Right cardiac atrium (tissue), 5 donors: Measurements from ENCODE around the gene EFHC1. TPM values are rescaled to one million over a fixed set of nuclear protein-coding genes. Genes with fewer than 3 reads are reported as not detected.

Experiments
- ATAC-seq, 2 donors: fragments of 200-7000 bp; cut with Tn5 transposase; one replicate each; pipeline versions ENCODE4 v1.8.0 to v1.9.1; 2020; ENCODE audit warnings: moderate library complexity in 2 of 2, mild to moderate bottlenecking in 1 of 2
- DNase-seq, 3 donors: peaks; one replicate each; pipeline ENCODE4 v3.0.0-alpha.2; 2020
- H3K27ac ChIP-seq: one replicate; pipeline ENCODE4 v1.5.1; 2013; ENCODE audit warnings: mild to moderate bottlenecking, low read length, control low read depth, moderate library complexity
- H3K27me3 ChIP-seq: one replicate; pipeline ENCODE4 v1.6.1; 2013; ENCODE audit not compliant: control insufficient read depth, insufficient read depth
- H3K4me1 ChIP-seq: one replicate; pipeline ENCODE4 v1.6.1; 2013; ENCODE audit warnings: low read length; ENCODE audit not compliant: control insufficient read depth, insufficient read depth
- H3K4me3 ChIP-seq: one replicate; pipeline ENCODE4 v1.5.1; 2013; ENCODE audit warnings: low read length, control low read depth
- H3K9me3 ChIP-seq: one replicate; pipeline ENCODE4 v1.6.1; 2013; ENCODE audit warnings: low read length; ENCODE audit not compliant: control insufficient read depth
- WGBS: extraction: QIAGEN DNeasy Blood & Tissue Kit; methylation state at CpG from one replicate; pipeline ENCODE4 v1.1.7; 2013; 5-methylcytosine and 5-hydroxymethylcytosine counted together
- intact Hi-C, 4 donors: fragments of 100-400 bp; cut with DNase I; formaldehyde crosslinking; loops; one replicate each; pipeline versions ENCODE4 v1.11.0 to v1.14.0; 2022 to 2023
- polyA plus RNA-seq: library from polyadenylated mRNA; stranded (reverse); fragments of 200-250 nt; gene quantifications from one replicate; pipeline ENCODE4 v1.2.3, GENCODE V29; 2013
- total RNA-seq, 4 donors: library from RNA; stranded (reverse); fragmentation: NEBNext Ultra II Directional; extraction: Animal tissue kit (Norgen Biotek cat#: 25700); gene quantifications; one replicate each; pipeline ENCODE4 v1.2.1, GENCODE V29; 2021
- donor health status: healthy with polysubstance abuse.
- donor health status: DM: no; HTN: yes; CAD: no.
- donor health status: DM: no; HTN: no; CAD: no.
- donor health status: DM: no; HTN: yes; CAD: no; lungs with severe emphysema.
- donor health status: DM: yes; HTN: yes; CAD: no.

The EFHC1 gene
- total and polyA plus RNA-seq, 5 donors = 4.9 to 10.5 (median 10.0) TPM

DNA sequence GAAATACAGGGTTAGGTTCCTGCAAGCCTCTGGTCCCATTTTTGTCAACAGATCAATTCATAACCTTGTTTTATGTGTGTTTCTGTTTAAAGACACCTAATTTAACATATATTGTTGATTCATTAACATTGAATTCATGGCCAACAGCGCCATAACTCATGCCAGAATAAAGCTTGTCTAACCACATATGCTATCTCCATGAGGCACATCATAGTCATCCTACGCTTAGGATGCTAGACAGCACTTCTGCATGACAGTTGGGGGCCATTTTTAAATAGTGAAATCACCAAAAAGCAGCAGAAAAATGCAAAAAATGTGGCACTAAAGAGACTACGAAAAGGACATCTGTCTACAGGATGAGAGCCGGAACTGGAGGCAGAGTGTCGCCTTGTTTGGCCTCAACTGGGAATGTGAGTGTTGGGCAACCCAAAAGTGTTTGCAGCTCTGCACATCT lies 118.8 kb downstream of the EFHC1 start:
- Histone ChIP-seq H3K27ac (no peak overlapping the region), H3K4me3 (no peak overlapping the region), H3K4me1 (peaks cover 26% of the 10 kb centered on the region), H3K27me3 (no peaks in the 10 kb centered on the region), H3K9me3 (no peaks in the 10 kb centered on the region)
- intact Hi-C loops = no loop called here
- DNase-seq (no peak), ATAC-seq (no peak)
- WGBS = 92% methylated on average over 5 of the region's 5 CpGs

DNA sequence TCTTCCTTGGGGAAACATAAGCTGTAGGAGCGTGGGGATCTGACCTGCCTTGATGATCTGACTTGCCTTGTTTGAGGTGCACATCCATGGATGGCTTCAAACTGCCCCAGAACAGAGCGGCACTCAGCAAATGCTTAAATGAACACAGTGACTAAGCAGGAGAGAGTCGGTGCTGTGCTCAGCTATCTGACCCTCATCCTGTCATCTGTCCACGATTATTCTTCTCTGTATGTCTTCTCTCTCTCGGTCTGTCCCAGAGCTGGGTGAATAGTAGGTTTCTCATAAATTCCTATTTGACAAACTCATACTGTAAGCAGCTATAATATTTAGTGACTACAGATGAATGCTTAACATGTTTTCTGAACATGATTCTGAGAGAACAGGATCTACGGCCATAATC lies 119.5 kb downstream of the EFHC1 start:
- intact Hi-C loops = no loop called here
- no peaks in the 10 kb centered on the region for H3K27me3 ChIP-seq
- WGBS = 64% methylated on average over 6 of the region's 6 CpGs
- peaks cover 31% of the 10 kb centered on the region for H3K4me1 ChIP-seq
- H3K27ac ChIP-seq = no peak overlapping the region
- no peak overlapping the region for H3K4me3 ChIP-seq
- no peaks in the 10 kb centered on the region for H3K9me3 ChIP-seq
- ATAC-seq (no peak), DNase-seq (no peak)

DNA sequence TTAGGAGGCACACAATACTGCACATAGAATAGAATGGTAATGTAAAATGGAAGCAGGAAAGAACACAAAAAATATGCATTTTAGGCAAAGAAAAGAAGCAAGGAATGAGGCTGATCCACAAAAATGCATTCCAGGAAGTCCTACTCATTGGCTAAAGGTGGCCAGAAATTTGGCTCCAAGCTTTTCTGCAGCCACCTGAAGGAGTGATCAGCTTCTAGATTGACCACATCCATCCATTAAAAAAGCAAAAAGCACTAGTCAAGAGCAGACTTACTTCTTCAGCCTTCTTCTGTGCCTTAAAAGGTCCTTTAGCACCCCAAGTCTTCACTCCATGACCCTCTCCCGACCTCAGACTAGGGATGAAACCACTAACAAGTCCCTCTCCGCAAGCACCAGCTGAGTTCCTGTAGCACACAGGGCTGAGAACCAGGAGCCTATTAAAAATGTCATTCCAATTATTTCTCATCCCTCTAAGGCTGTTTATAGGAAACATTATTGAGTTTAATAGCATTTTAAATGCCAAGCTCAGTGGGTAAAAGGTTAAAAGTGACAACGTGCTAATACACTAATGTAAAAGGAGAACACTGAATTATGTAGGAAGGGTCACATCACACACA lies 120.3 kb downstream of the EFHC1 start:
- peaks cover 29% of the 10 kb centered on the region for H3K4me1 ChIP-seq
- no peak for ATAC-seq
- no peaks in the 10 kb centered on the region for H3K9me3 ChIP-seq
- H3K4me3 ChIP-seq = no peak overlapping the region
- 82% methylated on average over 3 of the region's 3 CpGs for WGBS
- H3K27ac ChIP-seq = no peak overlapping the region
- intact Hi-C loops = no loop called here
- H3K27me3 ChIP-seq = no peaks in the 10 kb centered on the region
- no peak for DNase-seq

DNA sequence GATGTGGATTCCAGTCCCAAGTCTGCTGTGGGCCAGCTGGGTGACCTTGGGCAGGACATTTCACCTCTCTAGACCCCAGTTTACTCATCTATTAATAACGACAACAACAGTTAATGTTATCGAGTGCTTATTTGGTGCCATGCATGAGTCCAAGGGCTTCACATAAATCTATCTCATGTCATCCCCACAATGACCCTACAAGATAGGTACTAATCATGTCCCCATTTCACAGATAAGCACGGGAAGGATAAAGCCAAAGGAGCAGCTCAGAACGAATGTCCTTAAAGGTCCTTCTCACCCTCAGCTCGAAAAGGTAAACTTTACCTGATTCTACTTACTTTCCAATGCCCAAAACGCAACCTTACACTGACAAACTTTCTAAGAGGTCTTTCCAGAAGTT lies 121.0 kb downstream of the EFHC1 start:
- ATAC-seq = no peak
- intact Hi-C loops = no loop called here
- no peak for DNase-seq
- no peaks in the 10 kb centered on the region for H3K27me3 ChIP-seq
- no peak overlapping the region for H3K4me3 ChIP-seq
- no peaks in the 10 kb centered on the region for H3K9me3 ChIP-seq
- 73% methylated on average over 6 of the region's 6 CpGs for WGBS
- no peak overlapping the region for H3K27ac ChIP-seq
- peaks cover 35% of the 10 kb centered on the region for H3K4me1 ChIP-seq

DNA sequence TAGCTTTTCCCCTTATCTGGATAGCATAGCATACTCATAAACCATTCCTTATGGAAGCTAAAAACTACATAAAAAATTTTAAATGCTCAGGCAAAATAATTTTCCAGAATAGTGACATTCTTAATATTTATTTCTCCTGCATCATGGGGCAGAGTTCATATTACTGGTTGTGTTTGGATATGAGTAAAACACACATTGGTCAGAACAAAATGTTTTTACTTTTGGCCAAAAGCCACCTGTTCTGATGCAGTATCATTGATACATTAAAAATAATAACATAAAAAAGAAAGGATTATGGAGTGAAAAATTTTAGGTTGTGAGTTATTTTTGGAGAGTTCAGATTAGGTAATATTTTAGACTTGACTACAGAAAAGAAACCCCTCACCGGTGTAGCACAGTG lies 123.1 kb downstream of the EFHC1 start:
- no peak overlapping the region for H3K27ac ChIP-seq
- H3K4me1 ChIP-seq = peaks cover 40% of the 10 kb centered on the region
- 17% methylated on average over 1 of the region's 1 CpG for WGBS
- intact Hi-C loops = no loop called here
- DNase-seq (no peak), ATAC-seq (no peak)
- no peaks in the 10 kb centered on the region for H3K9me3 ChIP-seq
- H3K4me3 ChIP-seq = no peak overlapping the region
- no peaks in the 10 kb centered on the region for H3K27me3 ChIP-seq

DNA sequence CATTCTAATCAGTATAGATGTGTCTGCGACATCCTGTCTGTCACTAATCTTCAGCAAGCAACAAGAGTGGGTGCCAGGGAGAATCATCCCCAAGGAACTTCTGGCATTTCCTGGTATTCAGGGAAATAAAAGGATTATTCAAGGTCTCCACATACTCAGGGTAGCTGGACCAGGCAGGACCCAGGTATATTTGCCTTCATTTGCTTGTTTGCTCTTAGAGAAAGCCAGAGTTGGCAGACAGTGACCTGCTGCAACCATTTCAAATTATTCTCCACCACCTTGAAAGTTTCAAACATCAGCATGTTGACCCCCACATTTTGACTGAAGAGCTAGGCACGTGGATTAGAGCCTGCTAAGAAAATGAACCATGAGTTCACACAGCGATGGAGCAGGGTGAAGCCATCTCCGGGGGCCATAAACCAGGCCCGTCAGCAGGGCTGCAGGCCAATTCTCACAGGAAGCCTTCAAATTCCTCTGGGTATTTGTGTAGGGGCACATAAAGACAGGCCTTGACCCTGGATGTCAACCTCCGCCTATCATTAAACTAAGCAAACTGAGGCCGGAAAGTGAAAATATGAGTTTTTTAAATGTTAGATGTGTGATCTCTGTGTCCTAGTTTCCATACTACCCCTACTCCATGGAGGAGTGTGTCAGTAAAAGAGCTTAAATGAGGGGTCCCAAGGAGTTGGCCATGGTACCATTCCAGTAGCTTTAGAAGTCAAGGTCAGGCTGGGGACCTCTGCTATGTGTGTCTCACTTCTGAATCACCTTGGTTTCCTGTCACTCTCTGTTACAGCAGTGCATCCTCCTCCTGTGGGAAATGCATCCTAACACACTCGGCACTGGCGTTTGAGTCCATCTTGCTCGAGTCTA lies 123.8 kb downstream of the EFHC1 start:
- DNase-seq = peak in 1 of 3 donors; percentile 64
- peak; percentile 46 to 60 for ATAC-seq
- Histone ChIP-seq H3K27me3 (no peaks in the 10 kb centered on the region), H3K4me1 (peaks cover 42% of the 10 kb centered on the region), H3K4me3 (no peak overlapping the region), H3K27ac (no peak overlapping the region), H3K9me3 (no peaks in the 10 kb centered on the region)
- intact Hi-C loops = no loop called here
- 48% methylated on average over 10 of the region's 10 CpGs for WGBS

DNA sequence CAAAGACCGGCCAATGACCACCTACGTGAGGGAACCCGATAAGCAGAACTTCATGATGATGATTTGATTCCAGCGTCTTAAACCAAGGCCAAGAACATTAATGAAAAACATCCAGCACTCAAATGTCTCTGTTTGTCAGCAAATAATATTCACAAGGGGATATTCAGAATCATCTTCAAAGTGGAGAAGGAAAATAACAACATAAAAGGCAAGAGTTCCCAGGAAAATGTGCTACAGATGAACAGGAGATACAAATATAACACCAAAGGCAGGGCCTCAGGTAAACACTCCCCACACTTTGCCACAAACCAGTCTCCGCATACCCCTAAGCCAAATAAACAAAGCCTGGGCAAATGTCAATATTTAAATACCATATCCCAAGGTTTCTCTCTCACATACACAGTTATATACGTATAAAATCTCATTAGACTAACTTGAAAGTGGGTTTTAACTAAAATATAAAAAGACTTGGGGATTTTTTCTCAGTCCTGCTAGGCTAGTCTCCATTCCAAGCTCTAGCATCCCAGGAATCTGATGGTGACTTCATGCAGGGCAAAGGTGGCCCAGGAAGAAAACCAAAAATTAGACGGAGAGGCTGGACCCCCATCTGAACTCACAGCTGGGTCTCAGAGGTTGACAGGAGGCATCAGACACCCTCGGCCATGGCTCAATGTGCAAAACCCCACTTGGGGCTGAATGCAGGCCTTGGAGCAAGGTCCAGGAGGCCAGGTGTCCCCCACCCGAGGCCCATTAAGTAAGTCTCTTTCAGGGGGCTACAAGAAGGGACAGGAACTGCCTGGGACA lies 124.7 kb downstream of the EFHC1 start:
- DNase-seq (no peak), ATAC-seq (no peak)
- no peaks in the 10 kb centered on the region for H3K27me3 ChIP-seq
- H3K4me3 ChIP-seq = no peak overlapping the region
- 78% methylated on average over 9 of the region's 9 CpGs for WGBS
- H3K4me1 ChIP-seq = peaks cover 40% of the 10 kb centered on the region
- H3K27ac ChIP-seq = no peak overlapping the region
- H3K9me3 ChIP-seq = no peaks in the 10 kb centered on the region
- intact Hi-C loops = no loop called here

DNA sequence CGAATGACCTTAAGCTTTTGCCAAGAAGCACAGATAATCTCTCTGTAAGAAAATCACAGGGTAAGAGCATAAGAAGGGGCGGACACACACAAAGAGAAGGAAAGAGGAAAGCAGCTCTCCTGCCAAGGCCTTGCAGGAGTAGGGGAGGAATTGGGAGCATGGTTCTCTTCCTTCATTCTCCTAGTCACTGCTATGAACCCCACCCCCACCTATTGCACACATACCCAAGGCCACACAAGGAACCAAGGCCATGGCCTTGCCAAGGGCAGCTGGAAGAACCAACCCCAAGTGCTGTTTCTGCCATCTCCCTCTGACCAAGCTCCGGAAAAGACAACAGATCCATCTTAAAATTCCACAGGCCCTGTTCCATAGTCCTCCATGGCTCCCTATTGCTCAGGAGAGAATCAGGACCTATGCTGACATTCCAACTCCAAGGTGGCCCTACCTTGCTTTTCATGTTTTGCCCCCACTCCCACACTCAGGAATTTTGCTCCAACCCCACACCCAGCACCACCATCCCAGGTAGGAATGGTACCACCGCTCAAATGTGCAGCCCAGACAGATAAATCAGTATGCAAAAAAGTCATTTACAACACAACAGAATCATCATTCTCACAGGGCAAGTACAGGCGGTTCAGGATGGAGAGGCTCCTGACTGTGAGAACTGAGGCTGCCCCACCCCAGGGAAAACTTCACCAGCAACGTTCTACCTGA lies 125.4 kb downstream of the EFHC1 start:
- Histone ChIP-seq H3K4me3 (no peak overlapping the region), H3K27ac (no peak overlapping the region), H3K27me3 (no peaks in the 10 kb centered on the region), H3K4me1 (peaks cover 40% of the 10 kb centered on the region), H3K9me3 (no peaks in the 10 kb centered on the region)
- ATAC-seq = no peak
- intact Hi-C loops = no loop called here
- DNase-seq = no peak
- WGBS = 84% methylated on average over 6 of the region's 6 CpGs

DNA sequence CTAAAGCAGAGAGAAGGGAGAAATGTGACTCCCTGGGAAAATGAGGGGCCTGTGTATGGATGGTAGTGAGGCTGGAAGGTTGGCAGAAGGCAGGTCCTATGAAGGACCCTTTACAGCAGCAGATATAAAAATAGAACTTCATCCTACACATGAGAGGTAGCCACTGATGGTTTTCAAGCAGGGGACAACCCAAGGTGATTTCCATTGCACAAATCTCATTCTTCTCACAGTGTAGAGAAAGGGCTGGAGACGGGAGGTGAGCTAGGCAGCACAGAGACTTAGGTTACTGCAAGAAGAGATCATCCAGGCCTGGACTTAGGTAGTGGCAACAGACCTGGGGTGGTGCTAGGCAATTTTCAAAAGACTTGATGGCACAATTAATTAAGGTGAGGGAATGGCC lies 126.0 kb downstream of the EFHC1 start:
- Histone ChIP-seq H3K4me3 (no peak overlapping the region), H3K9me3 (no peaks in the 10 kb centered on the region), H3K4me1 (peaks cover 40% of the 10 kb centered on the region), H3K27me3 (no peaks in the 10 kb centered on the region), H3K27ac (no peak overlapping the region)
- ATAC-seq = no peak
- no peak for DNase-seq
- 76% methylated on average over 1 of the region's 1 CpG for WGBS
- intact Hi-C loops = no loop called here

DNA sequence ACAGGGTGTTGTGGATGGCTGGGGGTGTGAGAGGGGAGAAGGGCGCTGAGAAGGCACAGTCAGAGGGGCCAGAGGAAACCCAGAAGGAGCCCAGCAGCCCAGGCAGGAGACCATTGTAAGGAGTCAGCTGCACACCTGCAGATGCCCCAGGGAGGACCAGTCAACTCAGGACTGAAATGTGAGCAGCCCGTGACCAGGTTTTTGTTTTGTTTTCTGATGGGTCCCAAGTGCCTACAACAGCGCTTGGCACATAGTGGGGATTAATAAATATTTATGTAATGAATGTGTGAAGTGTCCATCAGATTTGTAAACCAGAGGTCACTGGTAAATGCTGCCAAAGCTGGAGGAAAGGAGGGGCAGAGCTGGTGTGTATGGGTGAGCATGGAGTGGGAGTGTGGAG lies 126.5 kb downstream of the EFHC1 start:
- Histone ChIP-seq H3K9me3 (no peaks in the 10 kb centered on the region), H3K27me3 (no peaks in the 10 kb centered on the region), H3K4me1 (peaks cover 44% of the 10 kb centered on the region), H3K4me3 (no peak overlapping the region), H3K27ac (no peak overlapping the region)
- ATAC-seq = no peak
- WGBS = 94% methylated on average over 3 of the region's 3 CpGs
- no peak for DNase-seq
- intact Hi-C loops = no loop called here
